Measurements from ENCODE around the gene ADGRL3. TPM values are rescaled to one million over a fixed set of nuclear protein-coding genes. Genes with fewer than 3 reads are reported as not detected.
A peak's percentile ranks its signal among the peaks of the same experiment; 100 is the strongest.

The ADGRL3 gene
- total RNA-seq, 1 donor from 2014 or later = 3.0 TPM

DNA sequence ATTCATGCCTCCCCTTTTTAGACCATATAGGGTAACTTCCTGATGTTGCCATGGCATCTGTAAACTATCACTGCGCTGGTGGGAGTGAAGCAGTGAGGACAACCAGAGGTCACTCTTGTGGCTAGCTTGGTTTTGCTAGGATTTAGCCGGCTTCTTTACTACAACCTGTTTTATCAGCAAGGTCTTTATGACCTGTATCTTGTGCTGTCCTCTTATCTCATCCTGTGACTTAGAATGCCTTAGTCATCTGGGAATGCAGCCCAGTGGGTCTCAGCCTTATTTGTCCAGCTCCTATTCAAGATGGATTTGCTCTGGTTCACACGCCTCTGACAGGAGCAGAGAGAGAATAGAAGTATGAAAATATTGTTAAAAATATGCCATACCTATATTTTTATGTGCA lies 355.7 kb downstream of the ADGRL3 start:
- DNase-seq = no peak
- intact Hi-C loops (cut with DNase I) = no loop called here
- ATAC-seq (ENCODE audit: poor library complexity) = peak; percentile 78

- ATAC-seq (ENCODE audit: poor library complexity) = peak; percentile 19
- intact Hi-C loops (cut with DNase I) = no loop called here
- DNase-seq = no peak
These were observed 356.2 kb downstream of the ADGRL3 start for GRCh38 chr4:61556277-61556676.

GRCh38 chr4:61559396-61559795 lies 359.3 kb downstream of the ADGRL3 start:
- intact Hi-C loops (cut with DNase I) = no loop called here
- DNase-seq (no peak), ATAC-seq (ENCODE audit: poor library complexity) (no peak)

- ATAC-seq (ENCODE audit: poor library complexity) (no peak), DNase-seq (no peak)
- intact Hi-C loops (cut with DNase I) = no loop called here
These were observed 360.9 kb downstream of the ADGRL3 start for GRCh38 chr4:61561028-61561427.

DNA sequence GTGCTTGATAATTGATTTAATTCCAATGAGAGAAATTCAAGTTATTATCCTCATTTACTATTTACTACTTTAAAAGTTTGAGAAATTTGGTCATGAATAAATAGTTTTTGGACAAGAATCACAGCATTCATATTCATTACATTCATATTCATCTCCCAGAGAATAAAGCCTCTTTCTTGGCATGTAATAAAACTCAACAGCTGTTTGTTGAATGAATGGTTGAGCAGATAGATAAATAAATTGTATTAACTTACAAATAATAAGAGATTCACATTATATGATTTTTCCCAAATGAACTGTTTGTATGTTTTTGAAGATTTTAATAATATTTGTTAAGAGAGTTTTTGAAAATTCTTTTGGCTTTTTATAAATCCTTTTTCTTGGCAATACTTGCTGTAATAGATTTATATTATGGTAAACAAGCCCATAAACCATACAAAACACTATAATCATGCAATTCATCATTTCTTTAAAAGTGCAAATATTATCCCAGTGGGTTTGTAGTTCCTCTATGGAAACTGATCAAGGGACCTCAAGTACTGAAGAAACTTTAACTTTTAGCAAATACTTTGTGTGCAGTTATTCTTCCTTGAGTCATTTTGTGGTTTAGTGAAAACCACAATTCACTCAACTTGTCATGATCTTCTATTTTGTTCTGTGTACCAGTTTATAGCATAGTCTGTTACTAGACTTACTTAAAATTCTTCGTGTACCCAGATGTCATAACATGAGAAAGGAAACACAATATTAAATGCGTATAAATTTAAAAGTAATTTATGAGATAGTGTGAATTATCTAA lies 371.8 kb downstream of the ADGRL3 start:
- intact Hi-C loops (cut with DNase I) = no loop called here
- DNase-seq (no peak), ATAC-seq (ENCODE audit: poor library complexity) (no peak)

DNA sequence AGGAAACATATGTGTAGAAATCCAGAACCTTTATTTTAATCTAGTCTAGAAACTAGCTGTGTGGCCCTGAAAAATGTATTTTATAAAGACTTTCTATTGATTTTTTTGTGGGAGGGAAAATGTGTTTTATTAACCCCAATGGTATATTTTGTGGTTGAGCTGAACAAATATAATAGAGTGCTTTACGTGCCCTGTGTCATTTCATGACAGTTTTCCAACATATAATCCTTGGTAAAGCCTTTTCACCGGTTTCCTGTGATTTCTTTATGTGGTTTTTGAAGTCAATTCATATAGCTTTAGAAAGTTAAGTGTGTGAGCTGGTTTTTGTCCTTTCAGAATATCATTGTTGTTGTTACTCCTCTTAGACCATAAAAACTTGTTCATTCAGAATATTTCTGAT lies 375.7 kb downstream of the ADGRL3 start:
- ATAC-seq (ENCODE audit: poor library complexity) = no peak
- intact Hi-C loops (cut with DNase I) = no loop called here
- no peak for DNase-seq

DNA sequence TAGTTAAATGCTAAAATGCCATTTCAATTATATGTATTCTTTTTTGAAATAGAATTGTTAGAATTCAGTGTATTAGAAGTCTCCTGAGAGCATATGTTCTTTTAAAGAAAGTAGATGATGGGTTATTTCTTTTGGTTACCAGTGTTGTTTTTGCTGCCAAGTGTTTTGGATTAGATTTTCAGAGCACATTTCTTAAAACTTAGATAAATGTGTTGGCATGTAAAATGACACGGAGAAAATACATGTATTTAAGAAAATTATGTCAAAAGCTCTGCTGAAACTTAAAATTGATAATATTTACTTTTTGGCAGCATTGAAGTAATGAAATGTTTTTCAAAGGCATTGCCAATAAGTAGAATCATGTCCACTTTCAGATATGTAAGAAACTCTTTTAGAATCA lies 379.7 kb downstream of the ADGRL3 start:
- DNase-seq = no peak
- intact Hi-C loops (cut with DNase I) = no loop called here
- ATAC-seq (ENCODE audit: poor library complexity) = no peak

GRCh38 chr4:61580721-61581377 lies 380.7 kb downstream of the ADGRL3 start:
- ATAC-seq (ENCODE audit: poor library complexity) (no peak), DNase-seq (no peak)
- intact Hi-C loops (cut with DNase I) = no loop called here

- intact Hi-C loops (cut with DNase I) = no loop called here
- ATAC-seq (ENCODE audit: poor library complexity) (no peak), DNase-seq (no peak)
These were observed 383.6 kb downstream of the ADGRL3 start for GRCh38 chr4:61583696-61584095.

GRCh38 chr4:61588621-61589402 lies 388.7 kb downstream of the ADGRL3 start:
- intact Hi-C loops (cut with DNase I) = no loop called here
- ATAC-seq (ENCODE audit: poor library complexity) = no peak
- no peak for DNase-seq

- intact Hi-C loops (cut with DNase I) = no loop called here
- no peak for ATAC-seq (ENCODE audit: poor library complexity)
- no peak for DNase-seq
These were observed 390.8 kb downstream of the ADGRL3 start for GRCh38 chr4:61590881-61591280.

DNA sequence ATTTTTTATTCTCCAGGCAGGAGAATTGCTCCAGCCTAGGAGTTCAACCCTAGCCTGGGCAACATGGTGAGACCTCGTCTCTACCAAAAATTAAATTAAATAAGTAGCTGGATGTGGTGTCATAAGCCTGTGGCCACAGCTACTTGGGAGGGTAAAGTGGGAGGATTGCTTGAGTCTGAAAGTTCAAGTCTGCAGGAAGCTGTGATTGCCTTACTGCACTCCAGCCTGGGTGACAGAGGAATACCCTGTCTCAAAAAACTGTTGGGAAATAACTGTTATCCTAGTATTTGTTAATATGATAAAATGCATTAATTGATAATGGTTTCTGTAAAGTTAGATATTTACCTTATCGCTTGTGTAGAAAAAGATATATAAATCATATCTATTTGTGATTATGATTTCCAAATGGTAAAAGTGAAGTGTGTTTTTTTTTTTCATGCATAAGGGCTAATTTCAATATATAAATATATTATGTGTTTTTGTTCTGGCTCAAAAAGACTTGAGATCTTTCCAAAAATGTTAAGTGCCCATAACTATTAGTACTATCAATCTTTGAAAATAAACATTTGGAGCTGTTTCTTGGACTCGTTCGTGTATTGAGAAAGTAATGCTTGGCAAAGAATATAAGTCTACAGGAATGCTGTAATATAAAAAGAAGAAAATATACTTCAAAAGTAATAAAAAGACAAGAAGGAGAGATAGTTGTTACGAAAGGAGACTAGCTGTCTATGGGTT lies 396.6 kb downstream of the ADGRL3 start:
- no peak for DNase-seq
- intact Hi-C loops (cut with DNase I) = no loop called here
- no peak for ATAC-seq (ENCODE audit: poor library complexity)

DNA sequence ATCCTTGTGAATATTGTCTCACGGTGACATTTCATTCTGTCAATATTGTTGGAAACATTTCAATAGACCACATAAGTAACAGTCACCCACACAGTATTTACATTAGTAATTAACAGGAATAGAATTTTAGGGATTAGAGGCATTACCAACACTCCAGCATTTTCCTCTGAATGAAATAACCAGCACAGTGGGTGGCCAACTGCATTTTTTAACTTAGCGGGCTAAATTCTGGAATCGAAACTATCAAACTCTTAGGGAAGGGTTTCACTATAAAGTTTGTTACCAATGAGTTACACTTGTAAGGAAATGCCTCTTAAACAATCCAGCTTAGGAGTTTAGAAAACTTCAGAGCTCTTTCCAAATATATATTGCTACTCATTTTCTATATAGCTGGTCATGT lies 403.0 kb downstream of the ADGRL3 start:
- intact Hi-C loops (cut with DNase I) = no loop called here
- ATAC-seq (ENCODE audit: poor library complexity) (no peak), DNase-seq (no peak)

- DNase-seq = no peak
- intact Hi-C loops (cut with DNase I) = no loop called here
- ATAC-seq (ENCODE audit: poor library complexity) = no peak
These were observed 403.9 kb downstream of the ADGRL3 start for GRCh38 chr4:61604054-61604453.

DNA sequence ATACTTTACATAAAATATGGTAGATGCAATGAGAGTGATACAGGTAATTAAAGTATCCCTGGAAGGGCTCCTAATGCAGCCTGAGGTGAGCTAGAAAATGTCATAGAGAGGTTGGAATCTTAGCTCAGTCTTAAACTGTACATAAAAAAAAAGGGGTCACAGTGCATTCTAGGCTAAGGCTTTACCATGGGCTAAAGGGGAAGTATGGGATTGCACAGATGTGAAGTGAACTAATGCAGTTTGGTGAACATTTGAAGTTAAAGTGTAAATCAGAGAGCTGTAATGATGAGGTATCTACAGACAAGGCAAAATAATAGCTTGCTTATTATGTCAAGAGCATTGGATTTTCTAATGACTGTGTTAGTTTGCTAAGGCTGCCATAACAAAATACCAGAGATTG lies 405.9 kb downstream of the ADGRL3 start:
- intact Hi-C loops (cut with DNase I) = no loop called here
- DNase-seq = no peak
- no peak for ATAC-seq (ENCODE audit: poor library complexity)

DNA sequence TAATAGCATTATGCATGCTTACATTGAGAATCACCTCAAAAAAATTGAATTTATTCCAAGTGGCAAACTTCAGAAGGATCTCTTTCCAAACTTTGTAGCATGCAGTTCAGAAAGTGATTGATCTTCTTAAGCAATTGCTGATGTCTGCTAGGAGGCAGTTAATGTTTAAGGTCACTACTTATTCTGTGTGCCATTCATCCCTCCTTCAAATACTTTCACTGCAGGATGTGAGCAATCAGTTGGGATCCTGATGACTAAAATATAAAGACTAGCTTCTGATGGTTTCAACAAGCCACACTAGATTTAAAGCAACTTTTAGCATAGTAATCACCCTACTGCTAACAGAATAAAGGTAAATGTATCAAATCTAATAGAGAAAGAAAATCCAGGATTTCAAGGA lies 414.1 kb downstream of the ADGRL3 start:
- DNase-seq = no peak
- intact Hi-C loops (cut with DNase I) = no loop called here
- no peak for ATAC-seq (ENCODE audit: poor library complexity)

- intact Hi-C loops (cut with DNase I) = no loop called here
- no peak for ATAC-seq (ENCODE audit: poor library complexity)
- DNase-seq = no peak
These were observed 419.4 kb downstream of the ADGRL3 start for GRCh38 chr4:61619528-61619927.

DNA sequence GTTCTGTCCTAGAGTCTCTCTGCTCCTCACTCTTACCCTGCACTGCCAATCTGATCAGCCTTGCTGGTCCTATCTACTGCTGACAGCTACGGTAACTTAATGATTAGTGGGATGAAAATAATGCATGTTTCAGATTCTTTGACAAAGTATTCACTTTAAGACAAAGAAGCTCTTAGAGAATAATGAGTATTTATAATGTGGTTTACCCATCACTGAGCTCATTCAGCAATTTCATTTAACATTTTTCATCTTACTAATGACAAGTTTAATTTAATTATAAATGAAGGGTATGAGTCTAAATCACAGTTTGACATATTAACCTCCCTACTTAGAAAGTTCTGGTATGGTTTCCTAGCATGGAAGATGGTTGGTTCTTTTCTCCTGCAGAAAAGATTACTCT lies 428.2 kb downstream of the ADGRL3 start:
- ATAC-seq (ENCODE audit: poor library complexity) (no peak), DNase-seq (no peak)
- intact Hi-C loops (cut with DNase I) = no loop called here

DNA sequence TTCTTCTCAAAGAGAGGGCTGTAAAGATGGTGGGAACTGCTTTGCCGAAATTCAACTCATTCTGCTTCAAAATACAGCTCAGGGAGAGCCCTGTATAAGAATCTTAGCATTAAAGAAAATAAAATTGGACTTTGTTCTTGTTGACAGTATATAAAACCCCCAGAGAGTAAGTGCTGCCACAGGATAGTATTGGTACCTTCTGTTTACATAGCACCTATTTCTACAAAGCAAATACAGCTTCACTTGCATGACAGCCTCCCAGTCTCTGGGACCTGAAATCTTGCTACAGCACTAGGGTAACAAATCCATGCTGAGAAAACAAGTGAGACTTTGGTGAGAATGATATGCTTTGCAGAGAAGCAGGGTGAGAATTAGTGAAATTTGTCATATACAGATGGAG lies 428.6 kb downstream of the ADGRL3 start:
- intact Hi-C loops (cut with DNase I) = no loop called here
- DNase-seq = no peak
- no peak for ATAC-seq (ENCODE audit: poor library complexity)

Data from Right ventricle myocardium superior (tissue), 1 donor.